ENCODE data around the gene ACAA1.
"Not testable (repeated sequence)": the region's sequence is repeated elsewhere in the genome, so short reads cannot be mapped to it uniquely, and the experiment has no call there.

ACAA1 gene

GRCh38 chr3:38087278-38087677 lies 49.6 kb downstream of the ACAA1 start:
- intact Hi-C loops (cut with DNase I); DNase-seq: not testable (repeated sequence)

- DNase-seq: no peak
- intact Hi-C loops (cut with DNase I): no loop called here
Measured at GRCh38 chr3:38086496-38086895, 50.4 kb downstream of the ACAA1 start.

- no peak for DNase-seq
- intact Hi-C loops (cut with DNase I): no loop called here
Measured at GRCh38 chr3:38085943-38086324, 51.0 kb downstream of the ACAA1 start.

- no peak for DNase-seq
- intact Hi-C loops (cut with DNase I): no loop called here
Measured at GRCh38 chr3:38085311-38085942, 51.5 kb downstream of the ACAA1 start.

GRCh38 chr3:38084334-38085310 lies 52.3 kb downstream of the ACAA1 start:
- intact Hi-C loops (cut with DNase I): no loop called here
- DNase-seq: no peak

- intact Hi-C loops (cut with DNase I): no loop called here
- no peak for DNase-seq
Measured at GRCh38 chr3:38083871-38084333, 53.0 kb downstream of the ACAA1 start.

- DNase-seq; intact Hi-C loops (cut with DNase I): not testable (repeated sequence)
Measured at GRCh38 chr3:38083254-38083653, 53.7 kb downstream of the ACAA1 start.

GRCh38 chr3:38082296-38082695 lies 54.6 kb downstream of the ACAA1 start:
- intact Hi-C loops (cut with DNase I); DNase-seq: not testable (repeated sequence)

GRCh38 chr3:38077073-38077472 lies 59.9 kb downstream of the ACAA1 start:
- intact Hi-C loops (cut with DNase I); DNase-seq: not testable (repeated sequence)
